GM12801 (cell line): Measurements from ENCODE around the gene IFI27L2.

Experiments used
- TF ChIP-seq, protein P1 (sequence below): IDR thresholded peaks from one replicate; pipeline ENCODE4 v1.5.1; 2011; ENCODE audit warnings: control low read depth; ENCODE audit not compliant: insufficient read length; ENCODE audit errors: extremely low read depth

The IFI27L2 gene

DNA sequence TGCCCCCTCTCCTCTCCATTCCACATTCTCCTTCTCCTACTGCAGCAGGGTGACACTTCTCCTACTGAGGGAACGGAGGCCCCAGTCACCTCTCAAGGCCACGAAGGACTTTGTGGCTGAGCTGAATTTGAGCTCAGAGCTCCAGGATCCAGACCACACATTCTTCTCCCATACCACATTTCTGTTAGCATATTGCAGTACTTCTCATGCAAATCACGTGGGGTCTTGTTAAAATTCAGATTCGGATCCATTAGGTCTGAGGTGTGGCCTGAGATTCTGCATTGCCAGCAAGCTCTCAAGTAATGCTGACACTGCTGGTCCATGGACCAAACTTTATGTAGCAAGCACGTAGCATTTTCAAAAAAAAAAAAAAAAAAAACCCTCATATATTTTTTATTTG, 9.6 kb upstream of the IFI27L2 start:
- TF ChIP-seq, protein P1, sequence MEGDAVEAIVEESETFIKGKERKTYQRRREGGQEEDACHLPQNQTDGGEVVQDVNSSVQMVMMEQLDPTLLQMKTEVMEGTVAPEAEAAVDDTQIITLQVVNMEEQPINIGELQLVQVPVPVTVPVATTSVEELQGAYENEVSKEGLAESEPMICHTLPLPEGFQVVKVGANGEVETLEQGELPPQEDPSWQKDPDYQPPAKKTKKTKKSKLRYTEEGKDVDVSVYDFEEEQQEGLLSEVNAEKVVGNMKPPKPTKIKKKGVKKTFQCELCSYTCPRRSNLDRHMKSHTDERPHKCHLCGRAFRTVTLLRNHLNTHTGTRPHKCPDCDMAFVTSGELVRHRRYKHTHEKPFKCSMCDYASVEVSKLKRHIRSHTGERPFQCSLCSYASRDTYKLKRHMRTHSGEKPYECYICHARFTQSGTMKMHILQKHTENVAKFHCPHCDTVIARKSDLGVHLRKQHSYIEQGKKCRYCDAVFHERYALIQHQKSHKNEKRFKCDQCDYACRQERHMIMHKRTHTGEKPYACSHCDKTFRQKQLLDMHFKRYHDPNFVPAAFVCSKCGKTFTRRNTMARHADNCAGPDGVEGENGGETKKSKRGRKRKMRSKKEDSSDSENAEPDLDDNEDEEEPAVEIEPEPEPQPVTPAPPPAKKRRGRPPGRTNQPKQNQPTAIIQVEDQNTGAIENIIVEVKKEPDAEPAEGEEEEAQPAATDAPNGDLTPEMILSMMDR: no peak

DNA sequence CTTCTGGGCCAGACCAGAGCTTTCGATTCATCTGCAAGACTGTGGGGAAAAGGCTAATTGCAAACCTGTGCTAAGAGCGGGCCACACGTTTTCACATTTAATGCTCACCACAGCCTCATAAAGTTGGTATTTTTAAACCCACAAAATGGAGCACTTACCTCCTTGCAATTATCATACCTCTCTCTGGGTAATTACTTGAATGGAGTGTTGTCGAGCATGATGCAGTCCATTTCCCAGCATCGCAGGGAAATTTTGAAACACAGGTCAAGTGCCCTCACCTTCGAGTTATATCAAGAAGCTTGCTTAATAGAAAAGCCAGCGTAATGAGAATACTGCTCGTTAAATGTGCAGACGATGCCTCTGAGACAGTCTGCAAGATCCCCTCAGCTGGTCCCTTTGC, 8.8 kb upstream of the IFI27L2 start:
- TF ChIP-seq, protein P1: no peak

DNA sequence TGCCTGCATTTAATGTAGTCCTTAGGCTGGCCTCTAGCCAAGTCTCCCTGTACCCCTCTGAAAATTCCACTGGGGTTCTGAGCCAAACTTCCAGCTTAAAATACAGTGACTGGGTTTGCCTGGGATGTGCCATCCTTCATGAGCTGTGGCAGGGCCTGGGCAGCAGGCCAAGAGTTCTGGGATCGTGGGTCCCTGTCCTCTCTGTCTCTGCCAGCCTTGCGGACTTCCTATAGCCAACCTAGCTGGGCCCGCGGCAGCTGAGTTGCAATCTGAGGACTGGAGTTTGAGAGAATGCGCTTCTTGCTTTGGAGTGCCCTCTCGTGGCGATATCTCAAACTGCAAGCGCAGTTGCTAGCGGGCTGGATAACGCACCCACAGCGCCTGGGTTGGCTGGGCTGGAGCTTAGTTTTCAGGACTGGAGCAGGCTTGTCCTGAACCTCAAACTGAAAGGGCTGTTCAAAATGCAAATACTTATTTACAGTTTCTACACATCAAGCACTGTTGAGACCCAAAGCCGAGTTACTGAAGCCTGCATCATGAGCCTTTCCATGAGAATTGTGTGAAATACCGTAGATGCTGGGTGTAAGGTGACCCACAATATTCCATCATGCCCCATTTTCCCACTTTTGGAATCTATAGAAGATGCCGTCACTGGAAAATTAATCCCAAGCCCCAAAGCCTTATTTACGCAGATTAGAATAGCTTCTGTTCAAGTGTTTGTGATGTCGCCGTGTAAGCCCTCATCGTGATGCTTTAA, 7.3 kb upstream of the IFI27L2 start:
- TF ChIP-seq, protein P1: peak; percentile 88

DNA sequence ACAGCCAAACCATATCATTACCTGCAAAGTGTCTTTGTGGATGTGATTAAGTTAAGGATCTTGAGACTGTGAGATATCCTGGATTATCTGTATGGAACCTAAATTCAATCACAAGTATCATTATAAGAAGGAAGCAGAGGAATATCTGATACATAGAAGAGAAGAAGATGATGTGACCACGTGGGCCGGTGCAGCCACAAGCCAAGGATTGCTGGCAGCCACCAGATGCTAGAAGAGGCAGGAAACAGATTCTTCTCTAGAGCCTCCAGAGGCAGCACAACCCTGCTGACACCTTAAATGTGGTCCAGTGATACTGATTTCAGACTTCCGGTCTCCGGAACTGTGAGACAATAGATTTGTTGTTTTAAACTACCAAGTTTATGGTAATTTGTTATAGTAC, 6.1 kb upstream of the IFI27L2 start:
- TF ChIP-seq, protein P1: no peak

DNA sequence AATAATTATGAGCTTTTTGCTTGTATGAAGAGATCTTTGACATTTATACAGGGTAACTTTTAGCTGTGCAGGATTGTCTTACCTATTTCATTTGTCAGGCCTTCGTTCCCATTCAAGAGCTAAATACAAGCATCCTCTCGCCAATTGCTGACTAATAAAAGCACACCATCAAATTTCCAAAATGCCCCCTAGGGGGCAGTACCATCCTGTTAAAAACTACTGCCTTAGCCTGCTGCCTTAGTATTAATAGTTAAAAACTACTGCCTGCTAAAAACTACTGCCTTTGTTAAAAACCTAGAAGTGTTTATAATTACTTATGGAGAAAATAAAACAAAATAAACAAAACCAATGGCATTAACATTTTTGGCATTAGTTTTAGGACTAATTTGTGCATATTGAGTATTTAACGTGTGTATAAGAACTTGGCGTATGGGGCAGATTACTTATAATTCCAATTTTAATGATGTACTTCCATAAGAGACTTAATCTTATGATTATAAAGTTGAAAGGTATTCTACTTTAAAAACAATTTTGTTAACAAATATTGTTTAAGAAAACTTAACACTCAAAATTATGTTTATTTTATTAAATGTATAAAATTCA, 3.0 kb upstream of the IFI27L2 start:
- TF ChIP-seq, protein P1: no peak

DNA sequence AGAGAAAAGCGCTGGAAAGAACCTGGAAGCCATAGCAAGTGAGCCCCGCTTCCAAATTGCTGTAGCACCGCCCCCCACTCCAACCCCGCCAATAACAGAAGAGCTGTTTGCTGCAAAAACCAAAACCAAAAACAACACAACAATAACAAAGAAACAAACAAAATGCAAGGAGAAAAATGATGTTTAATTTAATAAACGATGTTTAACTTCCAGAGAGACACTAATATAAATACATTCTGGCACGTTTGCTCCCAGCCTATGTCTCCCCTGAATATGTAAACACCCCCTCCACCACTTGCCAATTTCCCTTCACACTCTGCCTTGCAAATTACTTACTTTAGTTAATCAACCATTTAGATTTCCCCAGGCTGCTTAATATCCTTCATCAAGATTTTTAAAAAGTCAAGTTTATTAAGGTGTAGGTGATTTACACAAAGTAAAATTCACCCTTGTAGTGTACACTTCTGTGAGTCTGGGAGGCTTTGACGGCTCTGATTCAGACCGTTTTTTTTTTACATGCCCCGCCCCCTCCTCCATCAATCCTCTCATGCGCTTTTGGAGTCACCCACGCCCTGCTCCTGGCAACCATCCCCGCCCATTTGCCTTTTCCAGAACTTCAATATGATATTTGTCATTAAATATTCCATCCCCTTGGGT, 482 bp upstream of the IFI27L2 start:
- TF ChIP-seq, protein P1: no peak

DNA sequence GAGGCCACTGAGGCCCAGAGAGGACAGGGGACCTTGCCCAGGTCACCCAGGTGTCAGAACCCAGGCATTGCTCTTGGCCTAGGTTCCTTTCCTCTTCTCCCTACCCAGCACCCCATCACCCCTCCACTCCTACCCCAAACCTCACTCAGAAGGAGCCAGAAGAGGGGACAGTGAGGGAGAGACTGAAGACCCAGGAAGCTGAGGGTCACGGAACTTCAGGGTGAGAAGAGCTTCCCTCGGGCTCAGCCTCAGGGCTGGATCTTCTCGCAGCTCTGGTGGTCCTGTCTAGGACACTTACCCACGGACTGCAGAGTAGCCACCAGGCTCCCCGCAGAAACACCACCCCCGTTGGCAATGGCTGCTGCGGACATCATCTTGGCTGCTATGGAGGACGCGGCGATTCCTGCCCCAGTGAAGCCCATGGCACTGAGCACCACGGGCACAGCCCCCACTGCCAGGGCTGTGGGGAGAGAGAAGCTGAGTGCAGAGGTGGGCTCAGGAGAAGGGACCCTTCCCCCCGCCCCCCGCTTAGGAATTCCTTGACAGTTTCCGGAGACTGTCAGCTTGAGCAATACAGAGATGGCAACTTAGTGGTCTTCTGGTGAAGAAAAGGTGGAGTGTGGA, 1.1 kb downstream of the IFI27L2 start:
- TF ChIP-seq, protein P1: no peak
